Measurements from ENCODE around the gene UNC45B.
"Not testable (repeated sequence)": the region's sequence is repeated elsewhere in the genome, so short reads cannot be mapped to it uniquely, and the experiment has no call there.

- TF ChIP-seq CTCF (IDR thresholded peaks at IDR 0.05); ATF3 (CRISPR knock-in tag; conservative IDR thresholded peaks at IDR 0.05); JUN (CRISPR knock-in tag; IDR thresholded peaks at IDR 0.05); CBFB (CRISPR knock-in tag; IDR thresholded peaks at IDR 0.05; ENCODE audit: low read depth); MAX (CRISPR knock-in tag; IDR thresholded peaks at IDR 0.05); E2F5 (CRISPR knock-in tag; IDR thresholded peaks at IDR 0.05); ATF1 (CRISPR knock-in tag; IDR thresholded peaks at IDR 0.05); ZNF317 (CRISPR knock-in tag; IDR thresholded peaks at IDR 0.05; ENCODE audit: borderline replicate concordance, low read depth); E2F1 (CRISPR knock-in tag; IDR thresholded peaks at IDR 0.05); FOXJ3 (CRISPR knock-in tag; IDR thresholded peaks at IDR 0.05; ENCODE audit: borderline replicate concordance); ZNF396 (CRISPR knock-in tag; IDR thresholded peaks at IDR 0.05; ENCODE audit: borderline replicate concordance): not testable (repeated sequence)
Observed at GRCh38 chr17:35172321-35172720, 24.7 kb downstream of the UNC45B start.
